Measurements from ENCODE around the gene RBM38. TPM values are rescaled to one million over a fixed set of nuclear protein-coding genes. Genes with fewer than 3 reads are reported as not detected.

The RBM38 gene
- total and polyA plus RNA-seq, 5 donors, result 82.6 to 182 (median 95.7) TPM

GRCh38 chr20:57432862-57433491 lies 41.8 kb downstream of the RBM38 start:
- Histone ChIP-seq H3K27ac (ENCODE audit: low read length) (peak overlapping the region; percentile 56), H3K4me1 (ENCODE audit: control insufficient read depth, insufficient read depth, low read length) (no peaks in the 10 kb centered on the region), H3K9me3 (ENCODE audit: control insufficient read depth, low read length) (no peaks in the 10 kb centered on the region), H3K27me3 (ENCODE audit: control insufficient read depth, insufficient read depth) (no peaks in the 10 kb centered on the region), H3K4me3 (ENCODE audit: low read length) (no peak overlapping the region)
- WGBS, result 34% methylated on average over 13 of the region's 13 CpGs
- intact Hi-C loops (cut with DNase I), result no loop called here
- DNase-seq, result peak; percentile 57 to 84 (median 80)
- ATAC-seq, result peak; percentile 73 to 76

GRCh38 chr20:57433657-57434389 lies 42.6 kb downstream of the RBM38 start:
- H3K27ac ChIP-seq (ENCODE audit: low read length), result peak overlapping the region; percentile 56
- peak in 1 of 3 donors; percentile 50 for DNase-seq
- H3K27me3 ChIP-seq (ENCODE audit: control insufficient read depth, insufficient read depth), result no peaks in the 10 kb centered on the region
- 81% methylated on average over 14 of the region's 14 CpGs for WGBS
- ATAC-seq, result peak; percentile 38
- no peaks in the 10 kb centered on the region for H3K4me1 ChIP-seq (ENCODE audit: control insufficient read depth, insufficient read depth, low read length)
- intact Hi-C loops (cut with DNase I), result no loop called here
- H3K9me3 ChIP-seq (ENCODE audit: control insufficient read depth, low read length), result no peaks in the 10 kb centered on the region
- no peak overlapping the region for H3K4me3 ChIP-seq (ENCODE audit: low read length)

GRCh38 chr20:57434390-57434700 lies 43.1 kb downstream of the RBM38 start:
- H3K4me1 ChIP-seq (ENCODE audit: control insufficient read depth, insufficient read depth, low read length), result no peaks in the 10 kb centered on the region
- H3K27me3 ChIP-seq (ENCODE audit: control insufficient read depth, insufficient read depth), result no peaks in the 10 kb centered on the region
- H3K9me3 ChIP-seq (ENCODE audit: control insufficient read depth, low read length), result no peaks in the 10 kb centered on the region
- ATAC-seq, result no peak
- 74% methylated on average over 9 of the region's 9 CpGs for WGBS
- intact Hi-C loops (cut with DNase I), result no loop called here
- H3K4me3 ChIP-seq (ENCODE audit: low read length), result no peak overlapping the region
- H3K27ac ChIP-seq (ENCODE audit: low read length), result no peak overlapping the region
- peak in 2 of 3 donors; percentile 65 to 70 for DNase-seq

- Histone ChIP-seq H3K4me1 (ENCODE audit: control insufficient read depth, insufficient read depth, low read length) (no peaks in the 10 kb centered on the region), H3K9me3 (ENCODE audit: control insufficient read depth, low read length) (no peaks in the 10 kb centered on the region), H3K27me3 (ENCODE audit: control insufficient read depth, insufficient read depth) (no peaks in the 10 kb centered on the region), H3K27ac (ENCODE audit: low read length) (no peak overlapping the region), H3K4me3 (ENCODE audit: low read length) (no peak overlapping the region)
- WGBS, result 58% methylated on average over 10 of the region's 10 CpGs
- DNase-seq, result no peak
- no peak for ATAC-seq
- intact Hi-C loops (cut with DNase I), result no loop called here
Observed at GRCh38 chr20:57435105-57435497, 43.9 kb downstream of the RBM38 start.

- DNase-seq, result peak; percentile 66 to 83 (median 71)
- Histone ChIP-seq H3K27ac (ENCODE audit: low read length) (peak overlapping the region; percentile 16), H3K4me1 (ENCODE audit: control insufficient read depth, insufficient read depth, low read length) (peaks cover 2% of the 10 kb centered on the region), H3K9me3 (ENCODE audit: control insufficient read depth, low read length) (no peaks in the 10 kb centered on the region), H3K27me3 (ENCODE audit: control insufficient read depth, insufficient read depth) (no peaks in the 10 kb centered on the region), H3K4me3 (ENCODE audit: low read length) (no peak overlapping the region)
- WGBS, result 35% methylated on average over 25 of the region's 25 CpGs
- ATAC-seq, result peak in 1 of 2 donors; percentile 6
- intact Hi-C loops (cut with DNase I), result no loop called here
Observed at GRCh38 chr20:57435498-57436222, 44.5 kb downstream of the RBM38 start.

- no peak overlapping the region for H3K4me3 ChIP-seq (ENCODE audit: low read length)
- peaks cover 2% of the 10 kb centered on the region for H3K4me1 ChIP-seq (ENCODE audit: control insufficient read depth, insufficient read depth, low read length)
- DNase-seq (peak in 1 of 3 donors; percentile 7), ATAC-seq (no peak)
- H3K27me3 ChIP-seq (ENCODE audit: control insufficient read depth, insufficient read depth), result no peaks in the 10 kb centered on the region
- H3K27ac ChIP-seq (ENCODE audit: low read length), result peak overlapping the region; percentile 16
- intact Hi-C loops (cut with DNase I), result no loop called here
- no peaks in the 10 kb centered on the region for H3K9me3 ChIP-seq (ENCODE audit: control insufficient read depth, low read length)
- 87% methylated on average over 6 of the region's 6 CpGs for WGBS
Observed at GRCh38 chr20:57436223-57436545, 45.0 kb downstream of the RBM38 start.

- ATAC-seq, result no peak
- intact Hi-C loops (cut with DNase I), result no loop called here
- Histone ChIP-seq H3K27ac (ENCODE audit: low read length) (peak overlapping the region; percentile 67), H3K27me3 (ENCODE audit: control insufficient read depth, insufficient read depth) (no peaks in the 10 kb centered on the region), H3K9me3 (ENCODE audit: control insufficient read depth, low read length) (no peaks in the 10 kb centered on the region), H3K4me1 (ENCODE audit: control insufficient read depth, insufficient read depth, low read length) (peaks cover 2% of the 10 kb centered on the region), H3K4me3 (ENCODE audit: low read length) (no peak overlapping the region)
- DNase-seq, result no peak
- WGBS, result 91% methylated on average over 9 of the region's 9 CpGs
Observed at GRCh38 chr20:57437267-57437666, 46.1 kb downstream of the RBM38 start.

GRCh38 chr20:57437672-57438330 lies 46.6 kb downstream of the RBM38 start:
- 73% methylated on average over 18 of the region's 18 CpGs for WGBS
- intact Hi-C loops (cut with DNase I), result no loop called here
- ATAC-seq, result no peak
- H3K9me3 ChIP-seq (ENCODE audit: control insufficient read depth, low read length), result no peaks in the 10 kb centered on the region
- DNase-seq, result peak in 2 of 3 donors; percentile 16 to 57
- H3K4me1 ChIP-seq (ENCODE audit: control insufficient read depth, insufficient read depth, low read length), result peaks cover 2% of the 10 kb centered on the region
- peak overlapping the region; percentile 67 for H3K27ac ChIP-seq (ENCODE audit: low read length)
- H3K4me3 ChIP-seq (ENCODE audit: low read length), result no peak overlapping the region
- no peaks in the 10 kb centered on the region for H3K27me3 ChIP-seq (ENCODE audit: control insufficient read depth, insufficient read depth)

GRCh38 chr20:57438552-57438951 lies 47.4 kb downstream of the RBM38 start:
- Histone ChIP-seq H3K27ac (ENCODE audit: low read length) (peak overlapping the region; percentile 84), H3K27me3 (ENCODE audit: control insufficient read depth, insufficient read depth) (no peaks in the 10 kb centered on the region), H3K4me3 (ENCODE audit: low read length) (no peak overlapping the region), H3K4me1 (ENCODE audit: control insufficient read depth, insufficient read depth, low read length) (peaks cover 2% of the 10 kb centered on the region), H3K9me3 (ENCODE audit: control insufficient read depth, low read length) (no peaks in the 10 kb centered on the region)
- DNase-seq (peak in 1 of 3 donors; percentile 36), ATAC-seq (no peak)
- intact Hi-C loops (cut with DNase I), result no loop called here
- 52% methylated on average over 5 of the region's 5 CpGs for WGBS

GRCh38 chr20:57439432-57439831 lies 48.2 kb downstream of the RBM38 start:
- 63% methylated on average over 6 of the region's 6 CpGs for WGBS
- H3K4me3 ChIP-seq (ENCODE audit: low read length), result no peak overlapping the region
- peak overlapping the region; percentile 59 for H3K27ac ChIP-seq (ENCODE audit: low read length)
- DNase-seq (peak; percentile 68 to 92 (median 88)), ATAC-seq (peak; percentile 48 to 49)
- H3K27me3 ChIP-seq (ENCODE audit: control insufficient read depth, insufficient read depth), result no peaks in the 10 kb centered on the region
- H3K9me3 ChIP-seq (ENCODE audit: control insufficient read depth, low read length), result no peaks in the 10 kb centered on the region
- intact Hi-C loops (cut with DNase I), result no loop called here
- peaks cover 2% of the 10 kb centered on the region for H3K4me1 ChIP-seq (ENCODE audit: control insufficient read depth, insufficient read depth, low read length)

GRCh38 chr20:57439993-57440392 lies 48.8 kb downstream of the RBM38 start:
- Histone ChIP-seq H3K4me3 (ENCODE audit: low read length) (no peak overlapping the region), H3K27ac (ENCODE audit: low read length) (peak overlapping the region; percentile 59), H3K4me1 (ENCODE audit: control insufficient read depth, insufficient read depth, low read length) (peaks cover 2% of the 10 kb centered on the region), H3K27me3 (ENCODE audit: control insufficient read depth, insufficient read depth) (no peaks in the 10 kb centered on the region), H3K9me3 (ENCODE audit: control insufficient read depth, low read length) (no peaks in the 10 kb centered on the region)
- no peak for ATAC-seq
- WGBS, result 95% methylated on average over 7 of the region's 7 CpGs
- peak in 1 of 3 donors; percentile 47 for DNase-seq
- intact Hi-C loops (cut with DNase I), result loop anchor here in 1 of 4 donors (2.0 kb wide), 1 partner anchor 43 kb away; no protein-coding TSS in a partner anchor

Data from right cardiac atrium (tissue), 5 donors.